Panc1 (cell line): Measurements from ENCODE around the gene GABRB1. TPM values are rescaled to one million over a fixed set of nuclear protein-coding genes. Genes with fewer than 3 reads are reported as not detected.
"Not testable (repeated sequence)": the region's sequence is repeated elsewhere in the genome, so short reads cannot be mapped to it uniquely, and the experiment has no call there.

Experiments
- ATAC-seq: fragments of 200-7000 bp; cut with Tn5 transposase; 2 replicates; pipeline ENCODE4 v1.9.1; 2020; ENCODE audit warnings: mild to moderate bottlenecking, moderate library complexity
- BruUV-seq: library from RNA; stranded (reverse); fragments of 400-500 nt; replicated peaks from 2 replicates; lab custom pipeline; 2021; lab: Mats Ljungman, UMichigan
- CTCF ChIA-PET: fragments of 300-600 bp; sonication (Branson Sonifier 250); formaldehyde crosslinking; loops from one replicate; lab custom pipeline; 2022; ENCODE audit warnings: antibody characterized with exemption; lab: Charles Lee
- POLR2A ChIA-PET: fragments of 300-600 bp; sonication (Branson Sonifier 250); formaldehyde crosslinking; loops from one replicate; lab custom pipeline; 2022; ENCODE audit warnings: antibody characterized with exemption; lab: Charles Lee
- DNase-seq: peaks from one replicate; pipeline ENCODE4 v3.0.0-alpha.2; 2010; ENCODE audit warnings: low read depth, low spot score
- H3K27ac ChIP-seq: 2 replicates; pipeline ENCODE4 v1.5.1; 2011; ENCODE audit warnings: mild to moderate bottlenecking, low read length, inconsistent platforms
- H3K27me3 ChIP-seq: fragments of 200-500 bp; sonication (Bioruptor generic); 2 replicates; pipeline ENCODE4 v1.6.0; 2014; ENCODE audit warnings: low read length, inconsistent platforms; ENCODE audit not compliant: control insufficient read depth, insufficient read depth
- H3K36me3 ChIP-seq: fragments of 200-500 bp; sonication (Bioruptor generic); 2 replicates; pipeline ENCODE4 v1.5.1; 2014; ENCODE audit warnings: inconsistent platforms, mild to moderate bottlenecking, low read length, moderate library complexity; ENCODE audit not compliant: control insufficient read depth, insufficient read depth
- H3K4me1 ChIP-seq: 2 replicates; pipeline ENCODE4 v1.5.1; 2011; ENCODE audit warnings: inconsistent platforms, mild to moderate bottlenecking, low read length, moderate library complexity; ENCODE audit not compliant: control insufficient read depth, insufficient read depth
- H3K4me3 ChIP-seq, 2 experiments: 2 replicates each; pipeline ENCODE4 v1.5.1; 2011 to 2012; ENCODE audit warnings: low read depth in 2 of 2, low read length in 2 of 2, mild to moderate bottlenecking in 2 of 2, inconsistent platforms in 1 of 2, moderate library complexity in 1 of 2
- H3K9me3 ChIP-seq: fragments of 200-500 bp; sonication (Bioruptor generic); 2 replicates; pipeline ENCODE4 v1.5.1; 2014; ENCODE audit warnings: low read depth, mild to moderate bottlenecking, inconsistent platforms, low read length, moderate library complexity; ENCODE audit not compliant: control insufficient read depth, insufficient read depth
- CTCF ChIP-seq: fragments of 450-650 bp; IDR thresholded peaks from 2 replicates; pipeline ENCODE4 v1.5.1; 2017; ENCODE audit warnings: mild to moderate bottlenecking
- POLR2AphosphoS5 ChIP-seq: IDR thresholded peaks from 2 replicates; pipeline ENCODE4 v1.6.1; 2012; ENCODE audit warnings: mild to moderate bottlenecking, low read depth, low read length, moderate library complexity
- REST ChIP-seq, 2 experiments: IDR thresholded peaks; 2 replicates each; pipeline ENCODE4 v1.6.1; 2011 to 2012; ENCODE audit warnings: low read depth in 2 of 2, control low read depth in 1 of 2, low read length in 1 of 2, mild to moderate bottlenecking in 1 of 2, moderate library complexity in 1 of 2; ENCODE audit not compliant: insufficient read depth in 1 of 2
- SIN3A ChIP-seq: IDR thresholded peaks from 2 replicates; pipeline ENCODE4 v1.6.1; 2012; ENCODE audit warnings: low read depth, mild to moderate bottlenecking, low read length, moderate library complexity, borderline replicate concordance; ENCODE audit not compliant: insufficient read depth
- TCF7L2 ChIP-seq: IDR thresholded peaks from 2 replicates; pipeline ENCODE4 v1.6.1; 2011; ENCODE audit warnings: mild to moderate bottlenecking, low read depth, low read length, inconsistent platforms
- in situ Hi-C: cut with HindIII; loops from 2 replicates; pipeline ENCODE4 v1.10.0; 2016; ENCODE audit warnings: low sequenced_read_pairs, low pct_unique_long_range_greater_than_20kb
- intact Hi-C: fragments of 100-400 bp; cut with micrococcal nuclease; formaldehyde crosslinking; loops from one replicate; pipeline ENCODE4 v1.10.0; 2022; ENCODE audit not compliant: unreplicated experiment
- total RNA-seq: library from RNA; stranded (reverse); gene quantifications from one replicate; pipeline ENCODE4 v1.2.1, GENCODE V29; 2021; ENCODE audit not compliant: unreplicated experiment

The GABRB1 gene
- total RNA-seq, 1 experiment from 2014 or later: not detected

- no TSS peak for BruUV-seq
- ATAC-seq (no peak), DNase-seq (no peak)
- intact Hi-C loops: no loop called here
- TF ChIP-seq CTCF (no peak), REST (IDR thresholded peaks at IDR 0.05; ENCODE audit: insufficient read depth in 1 of 2, low read depth in 2 of 2, low read length in 1 of 2) (no peak), TCF7L2 (no peak)
- in situ Hi-C loops: no loop called here
- no peak overlapping the region for H3K4me3 ChIP-seq
- no peaks in the 10 kb centered on the region for H3K27me3 ChIP-seq
- H3K36me3 ChIP-seq: no peaks in the 10 kb centered on the region
- no peaks in the 10 kb centered on the region for H3K9me3 ChIP-seq
- POLR2A ChIA-PET: no interaction called here
- CTCF ChIA-PET: no interaction called here
- H3K27ac ChIP-seq: no peak overlapping the region
- H3K4me1 ChIP-seq: no peaks in the 10 kb centered on the region
These were observed 258.4 kb downstream of the GABRB1 start for GRCh38 chr4:47289805-47290204.

GRCh38 chr4:47290873-47291272, 259.5 kb downstream of the GABRB1 start:
- in situ Hi-C loops, CTCF ChIA-PET, H3K27ac ChIP-seq, intact Hi-C loops, BruUV-seq, DNase-seq, H3K9me3 ChIP-seq, H3K4me1 ChIP-seq, H3K4me3 ChIP-seq, H3K36me3 ChIP-seq, ATAC-seq, H3K27me3 ChIP-seq, POLR2A ChIA-PET: not testable (repeated sequence)

- in situ Hi-C loops (no loop called here), intact Hi-C loops (no loop called here)
- Histone ChIP-seq H3K36me3 (no peaks in the 10 kb centered on the region), H3K27ac (no peak overlapping the region), H3K27me3 (no peaks in the 10 kb centered on the region), H3K4me1 (no peaks in the 10 kb centered on the region), H3K9me3 (no peaks in the 10 kb centered on the region), H3K4me3 (no peak overlapping the region)
- ChIA-PET POLR2A (no interaction called here), CTCF (no interaction called here)
- TF ChIP-seq POLR2AphosphoS5 (no peak), REST (IDR thresholded peaks at IDR 0.05; ENCODE audit: insufficient read depth in 1 of 2, low read depth in 2 of 2, low read length in 1 of 2) (no peak), TCF7L2 (no peak), SIN3A (no peak), CTCF (no peak)
- no peak for DNase-seq
- ATAC-seq: no peak
- no TSS peak for BruUV-seq
These were observed 277.8 kb downstream of the GABRB1 start for GRCh38 chr4:47309165-47309564.
